HCT116 (cell line): ENCODE results near the gene FOXC2. TPM values are rescaled to one million over a fixed set of nuclear protein-coding genes. Genes with fewer than 3 reads are reported as not detected.

Experiments
- ATAC-seq: fragments of 200-7000 bp; cut with Tn5 transposase; 2 replicates; pipeline ENCODE4 v1.9.1; 2020; ENCODE audit warnings: mild to moderate bottlenecking, moderate library complexity
- BruUV-seq: library from RNA; stranded (reverse); fragments of 400-500 nt; replicated peaks from 2 replicates; lab custom pipeline; 2021; lab: Mats Ljungman, UMichigan
- CTCF ChIA-PET: fragments of 300-600 bp; sonication (Branson Sonifier 250); formaldehyde crosslinking; loops from one replicate; lab custom pipeline; 2021; ENCODE audit warnings: antibody characterized with exemption; lab: Charles Lee
- POLR2A ChIA-PET: fragments of 300-600, 350-600 bp; sonication (Branson Sonifier 250); formaldehyde crosslinking; loops from one replicate; lab custom pipeline; 2021; ENCODE audit warnings: antibody characterized with exemption; lab: Charles Lee
- RAD21 ChIA-PET, 2 experiments: fragments of 300-600 bp; sonication (Branson Sonifier 250); formaldehyde crosslinking; loops; one replicate each; lab custom pipeline; 2023; ENCODE audit warnings: low total read pairs in 2 of 2; ENCODE audit not compliant: uncharacterized antibody in 2 of 2, unreplicated experiment in 2 of 2, low non-redundant PET in 1 of 2; lab: Charles Lee
- DNase-seq: peaks from one replicate; pipeline ENCODE4 v3.0.0-alpha.2; 2010; ENCODE audit warnings: low read depth, low spot score
- H2AFZ ChIP-seq: fragments of 200-600 bp; shearing (Covaris generic), sonication (generic); 2 replicates; pipeline ENCODE4 v1.6.1; 2017; ENCODE audit warnings: low read depth, mixed run types, mixed read lengths, antibody characterized with exemption, low read length; ENCODE audit not compliant: poor library complexity, severe bottlenecking
- H3K27ac ChIP-seq: 2 replicates; pipeline ENCODE4 v1.5.1; 2012; ENCODE audit warnings: low read depth, low read length
- H3K27me3 ChIP-seq: fragments of 200-600 bp; sonication (generic); 2 replicates; pipeline ENCODE4 v1.6.1; 2016; ENCODE audit warnings: mixed run types, low read length, mixed read lengths; ENCODE audit not compliant: insufficient read depth
- H3K36me3 ChIP-seq, 2 experiments: fragments of 200-500 bp in 1 of 2; fragments of 200-600 bp in 1 of 2; sonication (Bioruptor generic) in 1 of 2; sonication (generic) in 1 of 2; 2 replicates each; pipeline versions ENCODE4 v1.5.1 to v1.6.1; 2014 to 2016; ENCODE audit warnings: low read length in 2 of 2, inconsistent platforms in 1 of 2, mixed read lengths in 1 of 2, mixed run types in 1 of 2; ENCODE audit not compliant: insufficient read depth in 2 of 2, control insufficient read depth in 1 of 2
- H3K4me1 ChIP-seq, 2 experiments: fragments of 200-600 bp in 1 of 2; sonication (generic) in 1 of 2; 2 replicates each; pipeline versions ENCODE4 v1.5.1 to v1.6.1; 2012 to 2017; ENCODE audit warnings: low read length in 2 of 2, inconsistent platforms in 1 of 2, mild to moderate bottlenecking in 1 of 2, mixed read lengths in 1 of 2, mixed run types in 1 of 2, moderate library complexity in 1 of 2; ENCODE audit not compliant: insufficient read depth in 2 of 2, control insufficient read depth in 1 of 2
- H3K4me2 ChIP-seq: fragments of 200-600 bp; sonication (generic); 2 replicates; pipeline ENCODE4 v1.6.1; 2017; ENCODE audit warnings: mixed run types, low read length, mixed read lengths
- H3K4me3 ChIP-seq, 2 experiments: fragments of 200-600 bp in 1 of 2; sonication (generic) in 1 of 2; replicated peaks in 1 of 2; 2 replicates each; pipeline ENCODE4 v1.5.1; 2011 to 2016; ENCODE audit warnings: low read length in 2 of 2, control low read depth in 1 of 2, low read depth in 1 of 2, mild to moderate bottlenecking in 1 of 2, mixed read lengths in 1 of 2, mixed run types in 1 of 2
- H3K79me2 ChIP-seq: fragments of 200-600 bp; sonication (generic); 2 replicates; pipeline ENCODE4 v1.6.1; 2017; ENCODE audit warnings: mild to moderate bottlenecking, mixed run types, low read length, moderate library complexity, mixed read lengths; ENCODE audit not compliant: insufficient read depth
- H3K9ac ChIP-seq: fragments of 200-600 bp; sonication (generic); 2 replicates; pipeline ENCODE4 v1.6.1; 2016; ENCODE audit warnings: low read length, mixed read lengths
- H3K9me2 ChIP-seq: fragments of 200-600 bp; sonication (generic), shearing (Covaris generic); 2 replicates; pipeline ENCODE4 v1.6.1; 2017; ENCODE audit warnings: mixed run types, mild to moderate bottlenecking, moderate library complexity; ENCODE audit not compliant: insufficient read depth
- H3K9me3 ChIP-seq, 2 experiments: fragments of 200-500 bp in 1 of 2; fragments of 200-600 bp in 1 of 2; sonication (Bioruptor generic) in 1 of 2; sonication (generic) in 1 of 2; 2 replicates each; pipeline ENCODE4 v1.6.1; 2014 to 2017; ENCODE audit warnings: low read length in 2 of 2, mixed read lengths in 2 of 2, inconsistent platforms in 1 of 2, low read depth in 1 of 2, mild to moderate bottlenecking in 1 of 2, mixed run types in 1 of 2, moderate library complexity in 1 of 2; ENCODE audit not compliant: control insufficient read depth in 1 of 2, insufficient read depth in 1 of 2
- H4K20me1 ChIP-seq: fragments of 200-600 bp; sonication (generic), shearing (Covaris generic); 2 replicates; pipeline ENCODE4 v1.6.1; 2017; ENCODE audit warnings: mixed run types, mild to moderate bottlenecking, moderate library complexity; ENCODE audit not compliant: insufficient read depth
- ELF1 ChIP-seq: IDR thresholded peaks from 2 replicates; pipeline ENCODE4 v1.6.1; 2012; ENCODE audit warnings: low read depth, borderline replicate concordance
- JUND ChIP-seq: IDR thresholded peaks from 2 replicates; pipeline ENCODE4 v1.6.1; 2012
- POLR2A ChIP-seq: IDR thresholded peaks from 2 replicates; pipeline ENCODE4 v1.7.0; 2011; ENCODE audit warnings: borderline replicate concordance; ENCODE audit not compliant: insufficient read depth, insufficient read length; ENCODE audit errors: extremely low read depth
- SP1 ChIP-seq: IDR thresholded peaks from 2 replicates; pipeline ENCODE4 v1.6.1; 2012; ENCODE audit warnings: low read depth
- SRF ChIP-seq: IDR thresholded peaks from 2 replicates; pipeline ENCODE4 v1.6.1; 2012; ENCODE audit warnings: low read depth
- intact Hi-C: fragments of 100-400 bp; cut with micrococcal nuclease; formaldehyde crosslinking; loops from 2 replicates; pipeline ENCODE4 v1.10.0; 2022
- total RNA-seq: library from RNA; stranded (reverse); gene quantifications from one replicate; pipeline ENCODE4 v1.2.1, GENCODE V29; 2021; ENCODE audit not compliant: unreplicated experiment
- TF ChIP-seq, protein P1 (sequence below): IDR thresholded peaks from 2 replicates; pipeline ENCODE4 v1.6.1; 2012; ENCODE audit warnings: low read depth

The FOXC2 gene
- total RNA-seq, 1 experiment from 2014 or later, result 0.22 TPM

DNA sequence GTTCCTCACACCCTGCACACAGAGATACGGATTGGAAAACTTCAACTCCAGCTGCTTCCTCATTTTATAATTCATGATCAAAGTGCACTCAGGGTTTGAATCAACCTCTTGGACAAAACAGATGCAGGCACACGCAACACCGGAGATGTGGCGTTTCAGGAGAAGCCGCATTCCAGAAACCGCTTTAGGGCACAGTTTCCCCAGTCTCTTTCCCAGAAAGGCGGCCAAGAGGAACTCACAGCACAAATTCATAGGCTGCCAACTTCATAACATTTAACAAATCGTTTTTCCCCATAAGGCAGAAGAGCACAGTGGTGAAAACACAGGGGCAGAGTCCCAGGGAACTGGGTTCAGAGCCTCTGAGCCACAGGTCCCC lies 20.0 kb upstream of the FOXC2 start:
- intact Hi-C loops, result no loop called here
- Histone ChIP-seq H3K79me2 (no peaks in the 10 kb centered on the region), H4K20me1 (no peaks in the 10 kb centered on the region), H3K27me3 (no peaks in the 10 kb centered on the region), H3K27ac (no peak overlapping the region), H2AFZ (no peak overlapping the region), H3K4me2 (no peak overlapping the region), H3K9me2 (no peaks in the 10 kb centered on the region), H3K4me3 (no peak overlapping the region), H3K36me3 (peaks cover 27 to 39% of the 10 kb centered on the region in 2 experiments; a peak in 3 of 4 replicates), H3K9ac (no peak overlapping the region), H3K4me1 (no peaks in the 10 kb centered on the region), H3K9me3 (no peaks in the 10 kb centered on the region)
- no peak for ATAC-seq
- RAD21 ChIA-PET, result no interaction called here
- DNase-seq, result no peak
- no TSS peak for BruUV-seq
- CTCF ChIA-PET, result no interaction called here
- POLR2A ChIA-PET, result no interaction called here
- no peak for TF ChIP-seq SRF
- TF ChIP-seq POLR2A, result no peak
- TF ChIP-seq, protein P1, sequence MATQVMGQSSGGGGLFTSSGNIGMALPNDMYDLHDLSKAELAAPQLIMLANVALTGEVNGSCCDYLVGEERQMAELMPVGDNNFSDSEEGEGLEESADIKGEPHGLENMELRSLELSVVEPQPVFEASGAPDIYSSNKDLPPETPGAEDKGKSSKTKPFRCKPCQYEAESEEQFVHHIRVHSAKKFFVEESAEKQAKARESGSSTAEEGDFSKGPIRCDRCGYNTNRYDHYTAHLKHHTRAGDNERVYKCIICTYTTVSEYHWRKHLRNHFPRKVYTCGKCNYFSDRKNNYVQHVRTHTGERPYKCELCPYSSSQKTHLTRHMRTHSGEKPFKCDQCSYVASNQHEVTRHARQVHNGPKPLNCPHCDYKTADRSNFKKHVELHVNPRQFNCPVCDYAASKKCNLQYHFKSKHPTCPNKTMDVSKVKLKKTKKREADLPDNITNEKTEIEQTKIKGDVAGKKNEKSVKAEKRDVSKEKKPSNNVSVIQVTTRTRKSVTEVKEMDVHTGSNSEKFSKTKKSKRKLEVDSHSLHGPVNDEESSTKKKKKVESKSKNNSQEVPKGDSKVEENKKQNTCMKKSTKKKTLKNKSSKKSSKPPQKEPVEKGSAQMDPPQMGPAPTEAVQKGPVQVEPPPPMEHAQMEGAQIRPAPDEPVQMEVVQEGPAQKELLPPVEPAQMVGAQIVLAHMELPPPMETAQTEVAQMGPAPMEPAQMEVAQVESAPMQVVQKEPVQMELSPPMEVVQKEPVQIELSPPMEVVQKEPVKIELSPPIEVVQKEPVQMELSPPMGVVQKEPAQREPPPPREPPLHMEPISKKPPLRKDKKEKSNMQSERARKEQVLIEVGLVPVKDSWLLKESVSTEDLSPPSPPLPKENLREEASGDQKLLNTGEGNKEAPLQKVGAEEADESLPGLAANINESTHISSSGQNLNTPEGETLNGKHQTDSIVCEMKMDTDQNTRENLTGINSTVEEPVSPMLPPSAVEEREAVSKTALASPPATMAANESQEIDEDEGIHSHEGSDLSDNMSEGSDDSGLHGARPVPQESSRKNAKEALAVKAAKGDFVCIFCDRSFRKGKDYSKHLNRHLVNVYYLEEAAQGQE, result no peak
- TF ChIP-seq JUND, result no peak

DNA sequence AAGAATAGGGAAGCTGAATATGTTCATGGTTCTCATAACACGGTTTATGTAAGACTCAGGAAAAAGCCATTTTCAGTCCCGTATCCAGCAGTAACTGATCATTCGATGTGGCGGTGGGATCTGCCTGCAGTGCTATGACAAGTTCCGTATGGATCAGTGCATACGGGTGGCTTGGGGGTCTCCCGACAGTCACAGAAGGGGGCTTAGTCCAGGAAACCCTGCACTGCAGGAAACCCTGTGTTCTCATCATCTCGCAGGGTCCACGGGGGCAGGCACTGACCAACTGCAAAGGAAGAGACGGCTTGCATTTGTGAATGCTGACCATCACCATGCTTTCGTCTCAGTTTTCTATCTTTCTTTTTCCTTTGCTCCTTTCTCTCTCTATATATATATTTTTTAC lies 19.3 kb upstream of the FOXC2 start:
- H3K27ac ChIP-seq, result no peak overlapping the region
- no peaks in the 10 kb centered on the region for H3K79me2 ChIP-seq
- H3K9me3 ChIP-seq, result no peaks in the 10 kb centered on the region
- H3K4me3 ChIP-seq, result no peak overlapping the region
- H3K27me3 ChIP-seq, result no peaks in the 10 kb centered on the region
- ChIA-PET RAD21 (no interaction called here), CTCF (no interaction called here), POLR2A (no interaction called here)
- no peak overlapping the region for H3K4me2 ChIP-seq
- intact Hi-C loops, result no loop called here
- no peaks in the 10 kb centered on the region for H4K20me1 ChIP-seq
- H3K9me2 ChIP-seq, result no peaks in the 10 kb centered on the region
- DNase-seq, result no peak
- no peak overlapping the region for H2AFZ ChIP-seq
- no peaks in the 10 kb centered on the region for H3K4me1 ChIP-seq
- peaks cover 25 to 43% of the 10 kb centered on the region in 2 experiments; a peak in 3 of 4 replicates for H3K36me3 ChIP-seq
- H3K9ac ChIP-seq, result no peak overlapping the region
- ATAC-seq, result no peak
- BruUV-seq, result no TSS peak
- TF ChIP-seq ELF1 (no peak), SP1 (no peak)
